DLD1 (cell line): ENCODE results near the gene DCDC2.
"Not testable (repeated sequence)": the region's sequence is repeated elsewhere in the genome, so short reads cannot be mapped to it uniquely, and the experiment has no call there.

Experiments
- in situ Hi-C: cut with HindIII; loops from 2 replicates; pipeline ENCODE4 v1.10.0; 2017; ENCODE audit warnings: low sequenced_read_pairs

DCDC2 gene

GRCh38 chr6:24329022-24329421 is 28.8 kb downstream of the DCDC2 start:
- in situ Hi-C loops = no loop called here

GRCh38 chr6:24327756-24328155 is 30.1 kb downstream of the DCDC2 start:
- in situ Hi-C loops = no loop called here

- in situ Hi-C loops = no loop called here
Observed at GRCh38 chr6:24325978-24326377, 31.9 kb downstream of the DCDC2 start.

- in situ Hi-C loops = no loop called here
Observed at GRCh38 chr6:24324617-24325016, 33.2 kb downstream of the DCDC2 start.

- in situ Hi-C loops = no loop called here
Observed at GRCh38 chr6:24323632-24324337, 34.1 kb downstream of the DCDC2 start.

- in situ Hi-C loops = no loop called here
Observed at GRCh38 chr6:24322924-24323323, 34.9 kb downstream of the DCDC2 start.

GRCh38 chr6:24322446-24322845 is 35.4 kb downstream of the DCDC2 start:
- in situ Hi-C loops = not testable (repeated sequence)

GRCh38 chr6:24321538-24322162 is 36.2 kb downstream of the DCDC2 start:
- in situ Hi-C loops = no loop called here

- in situ Hi-C loops = no loop called here
Observed at GRCh38 chr6:24313251-24314141, 44.4 kb downstream of the DCDC2 start.

GRCh38 chr6:24311775-24312174 is 46.1 kb downstream of the DCDC2 start:
- in situ Hi-C loops = not testable (repeated sequence)

- in situ Hi-C loops = no loop called here
Observed at GRCh38 chr6:24307881-24308280, 50.0 kb downstream of the DCDC2 start.

- in situ Hi-C loops = no loop called here
Observed at GRCh38 chr6:24306936-24307335, 50.9 kb downstream of the DCDC2 start.

- in situ Hi-C loops = no loop called here
Observed at GRCh38 chr6:24306038-24306437, 51.8 kb downstream of the DCDC2 start.

- in situ Hi-C loops = no loop called here
Observed at GRCh38 chr6:24296944-24297343, 60.9 kb downstream of the DCDC2 start.

- in situ Hi-C loops = not testable (repeated sequence)
Observed at GRCh38 chr6:24293852-24294251, 64.0 kb downstream of the DCDC2 start.

GRCh38 chr6:24287239-24287638 is 70.6 kb downstream of the DCDC2 start:
- in situ Hi-C loops = no loop called here

- in situ Hi-C loops = no loop called here
Observed at GRCh38 chr6:24284006-24284405, 73.9 kb downstream of the DCDC2 start.

GRCh38 chr6:24283043-24283985 is 74.5 kb downstream of the DCDC2 start:
- in situ Hi-C loops = no loop called here

- in situ Hi-C loops = no loop called here
Observed at GRCh38 chr6:24274441-24275083, 83.3 kb downstream of the DCDC2 start.
